ENCODE measurements around the gene KDM4B.

Gene KDM4B

GRCh38 chr19:5086725-5087439 is 118.0 kb downstream of the KDM4B start:
- DNase-seq (ENCODE audit: low read depth): no peak
- TF ChIP-seq, protein P1, sequence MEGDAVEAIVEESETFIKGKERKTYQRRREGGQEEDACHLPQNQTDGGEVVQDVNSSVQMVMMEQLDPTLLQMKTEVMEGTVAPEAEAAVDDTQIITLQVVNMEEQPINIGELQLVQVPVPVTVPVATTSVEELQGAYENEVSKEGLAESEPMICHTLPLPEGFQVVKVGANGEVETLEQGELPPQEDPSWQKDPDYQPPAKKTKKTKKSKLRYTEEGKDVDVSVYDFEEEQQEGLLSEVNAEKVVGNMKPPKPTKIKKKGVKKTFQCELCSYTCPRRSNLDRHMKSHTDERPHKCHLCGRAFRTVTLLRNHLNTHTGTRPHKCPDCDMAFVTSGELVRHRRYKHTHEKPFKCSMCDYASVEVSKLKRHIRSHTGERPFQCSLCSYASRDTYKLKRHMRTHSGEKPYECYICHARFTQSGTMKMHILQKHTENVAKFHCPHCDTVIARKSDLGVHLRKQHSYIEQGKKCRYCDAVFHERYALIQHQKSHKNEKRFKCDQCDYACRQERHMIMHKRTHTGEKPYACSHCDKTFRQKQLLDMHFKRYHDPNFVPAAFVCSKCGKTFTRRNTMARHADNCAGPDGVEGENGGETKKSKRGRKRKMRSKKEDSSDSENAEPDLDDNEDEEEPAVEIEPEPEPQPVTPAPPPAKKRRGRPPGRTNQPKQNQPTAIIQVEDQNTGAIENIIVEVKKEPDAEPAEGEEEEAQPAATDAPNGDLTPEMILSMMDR (conservative IDR thresholded peaks at IDR 0.05; ENCODE audit: low read depth, low read length): no peak
- H3K4me3 ChIP-seq (ENCODE audit: low read depth, low read length): no peak overlapping the region

- DNase-seq (ENCODE audit: low read depth): no peak
- TF ChIP-seq, protein P1 (conservative IDR thresholded peaks at IDR 0.05; ENCODE audit: low read depth, low read length): no peak
- no peak overlapping the region for H3K4me3 ChIP-seq (ENCODE audit: low read depth, low read length)
These were observed 120.4 kb downstream of the KDM4B start for GRCh38 chr19:5089283-5089682.

GRCh38 chr19:5090465-5091017 is 121.6 kb downstream of the KDM4B start:
- TF ChIP-seq, protein P1 (conservative IDR thresholded peaks at IDR 0.05; ENCODE audit: low read depth, low read length): no peak
- no peak for DNase-seq (ENCODE audit: low read depth)
- H3K4me3 ChIP-seq (ENCODE audit: low read depth, low read length): no peak overlapping the region

DNA sequence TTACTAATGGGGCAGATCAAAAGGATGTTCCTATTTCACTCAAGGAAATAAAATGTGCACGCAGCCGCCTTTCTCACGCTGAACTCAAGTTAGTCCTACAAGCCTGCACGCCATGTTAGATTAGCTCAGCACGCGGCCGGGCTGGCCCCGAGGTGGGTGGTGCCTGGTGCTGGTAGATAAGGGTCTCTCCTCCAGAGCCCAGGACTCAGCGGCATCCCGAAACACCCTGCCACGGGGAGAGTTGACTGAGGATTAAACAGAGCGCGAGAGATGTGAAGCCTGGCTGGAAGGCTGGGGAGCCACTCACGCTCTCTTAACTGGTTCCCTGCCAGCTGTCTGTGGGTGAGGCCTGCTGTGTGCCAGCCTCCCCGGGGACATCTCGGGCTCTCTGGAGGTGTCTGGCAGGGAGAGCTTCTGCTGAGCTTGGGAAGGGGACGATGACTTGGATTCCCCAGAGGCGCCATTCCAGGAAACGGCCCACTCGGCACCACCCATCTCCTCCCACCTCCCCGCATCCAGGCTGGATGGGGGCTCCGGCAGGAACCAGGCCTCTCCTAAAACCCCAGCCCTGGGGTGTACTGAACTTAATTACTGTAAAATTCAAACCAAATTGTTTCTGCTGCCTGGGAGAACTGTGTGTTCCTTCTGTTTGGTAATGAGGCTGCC is 122.2 kb downstream of the KDM4B start:
- H3K4me3 ChIP-seq (ENCODE audit: low read depth, low read length): no peak overlapping the region
- peak; percentile 44 for DNase-seq (ENCODE audit: low read depth)
- TF ChIP-seq, protein P1 (conservative IDR thresholded peaks at IDR 0.05; ENCODE audit: low read depth, low read length): no peak

GRCh38 chr19:5091684-5092480 is 123.0 kb downstream of the KDM4B start:
- DNase-seq (ENCODE audit: low read depth): no peak
- H3K4me3 ChIP-seq (ENCODE audit: low read depth, low read length): no peak overlapping the region
- TF ChIP-seq, protein P1 (conservative IDR thresholded peaks at IDR 0.05; ENCODE audit: low read depth, low read length): no peak

GRCh38 chr19:5092481-5092843 is 123.5 kb downstream of the KDM4B start:
- no peak for DNase-seq (ENCODE audit: low read depth)
- H3K4me3 ChIP-seq (ENCODE audit: low read depth, low read length): no peak overlapping the region
- TF ChIP-seq, protein P1 (conservative IDR thresholded peaks at IDR 0.05; ENCODE audit: low read depth, low read length): no peak

Data from choroid plexus epithelial cell (primary cell).